GM12873 (cell line): Measurements from ENCODE around the gene PTPN12.

Source experiments
- CTCF ChIP-seq: IDR thresholded peaks from 2 replicates; pipeline ENCODE4 v1.5.1; 2012; ENCODE audit warnings: low read depth, mild to moderate bottlenecking, moderate library complexity, low read length, control low read depth; ENCODE audit not compliant: insufficient read depth; ENCODE audit errors: missing control alignments

PTPN12 gene

DNA sequence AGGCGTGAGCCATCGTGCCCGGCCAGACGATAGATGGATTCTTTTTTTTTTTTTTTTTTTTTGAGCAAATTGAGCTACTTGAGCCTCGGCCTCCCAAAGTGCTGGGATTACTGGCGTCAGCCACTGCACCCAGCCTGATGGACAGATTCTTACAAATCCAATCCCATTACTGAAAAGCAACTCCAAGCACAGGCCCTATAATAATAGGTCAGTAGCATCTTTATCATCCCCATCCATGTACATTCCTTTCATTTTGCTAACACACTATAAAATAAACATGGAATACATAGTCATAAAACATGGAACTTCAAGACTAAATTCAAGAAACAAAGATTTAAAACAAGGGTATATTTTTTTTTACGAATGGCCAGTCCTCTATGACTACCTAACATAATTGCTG is 143.2 kb downstream of the PTPN12 start:
- no peak for TF ChIP-seq CTCF

GRCh38 chr7:77684030-77684429 is 146.9 kb downstream of the PTPN12 start:
- TF ChIP-seq CTCF, result no peak

- TF ChIP-seq CTCF, result no peak
Measured at GRCh38 chr7:77685233-77685632, 148.1 kb downstream of the PTPN12 start.

DNA sequence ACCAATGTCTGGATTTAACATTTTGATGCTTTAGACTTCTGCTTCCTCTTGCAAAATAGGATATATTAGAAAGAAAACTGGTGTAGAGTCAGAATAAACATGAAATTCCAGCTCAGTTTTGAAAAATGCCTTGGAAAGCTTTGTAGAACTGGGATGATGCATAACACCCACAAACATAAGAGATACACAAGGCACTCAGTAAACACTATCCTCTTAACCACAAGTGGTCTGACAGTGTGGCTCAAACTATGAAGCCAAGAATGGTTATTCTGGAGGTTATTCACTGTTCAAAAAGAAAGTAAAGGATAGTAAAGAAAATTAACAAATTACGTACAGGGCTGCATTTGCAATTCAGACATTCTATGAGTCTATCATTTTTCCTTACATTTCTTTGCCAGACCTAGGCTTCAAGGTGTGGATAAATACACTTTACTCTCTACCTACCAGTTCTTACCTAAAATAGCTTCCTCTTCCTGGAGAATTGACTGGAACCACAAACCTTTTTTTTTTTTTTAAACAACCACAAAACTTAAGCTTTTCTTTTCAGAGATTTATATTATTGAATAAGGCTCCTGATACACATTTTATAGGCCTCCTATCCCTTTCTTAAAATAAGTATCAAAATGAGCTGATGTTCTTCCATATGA is 150.1 kb downstream of the PTPN12 start:
- no peak for TF ChIP-seq CTCF

DNA sequence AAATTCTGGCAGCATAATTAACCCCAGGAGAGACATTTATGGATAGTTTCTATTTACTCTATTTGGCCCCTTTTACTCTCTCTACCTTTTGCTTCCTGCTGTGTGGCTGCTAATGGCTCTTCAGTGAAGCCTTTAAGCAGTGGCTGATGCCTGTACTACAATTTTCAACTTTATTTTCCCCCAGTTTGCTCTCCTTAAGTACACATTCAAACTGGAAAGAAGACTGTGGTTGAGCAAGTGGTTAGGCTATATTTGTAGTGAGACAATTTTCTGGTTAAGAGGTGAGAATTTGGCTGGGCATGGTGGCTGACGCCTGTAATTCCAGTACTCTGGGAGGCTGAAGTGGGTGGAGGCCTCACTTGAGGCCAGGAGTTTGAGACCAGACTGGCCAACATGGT is 150.7 kb downstream of the PTPN12 start:
- TF ChIP-seq CTCF, result no peak
